Measurements from ENCODE around the gene DNLZ. TPM values are rescaled to one million over a fixed set of nuclear protein-coding genes. Genes with fewer than 3 reads are reported as not detected.

Gene DNLZ
- total and polyA plus RNA-seq, 9 of the 15 experiments (the other 6 are each of a cell fraction or from before 2014, with no cell fraction given), result 0.17 to 44.6 (median 3.4) TPM

- Histone ChIP-seq H3K4me2 (ENCODE audit: insufficient read depth, low read length) (no peak overlapping the region), H4K20me1 (replicated peaks; ENCODE audit: control insufficient read depth, insufficient read depth, low read length) (no peaks in the 10 kb centered on the region), H3K4me3 (no peak overlapping the region), H3K9me3 (replicated peaks; ENCODE audit: control insufficient read depth, insufficient read depth, low read depth, low read length) (no peaks in the 10 kb centered on the region), H3K9ac (ENCODE audit: insufficient read depth in 1 of 2, low read depth in 2 of 2, low read length in 2 of 2) (no peak overlapping the region), H2AFZ (ENCODE audit: low read depth, low read length) (no peak overlapping the region), H3K9me1 (ENCODE audit: control insufficient read depth, insufficient read depth, low read length) (peaks cover 3% of the 10 kb centered on the region), H3K79me2 (ENCODE audit: control insufficient read depth, insufficient read depth, low read length) (no peaks in the 10 kb centered on the region), H3K36me3 (ENCODE audit: control insufficient read depth, insufficient read depth, low read length) (peaks cover 22% of the 10 kb centered on the region; the same call in 1 of the 3 replicates), H3K27ac (ENCODE audit: extremely low read depth, low read depth, low read length) (no peak overlapping the region), H3K4me1 (replicated peaks in 1 of 2; ENCODE audit: control insufficient read depth in 2 of 2, insufficient read depth in 2 of 2, low read length in 2 of 2) (peaks cover 10 to 96% of the 10 kb centered on the region in 2 experiments), H3K27me3 (ENCODE audit: control insufficient read depth in 2 of 2, insufficient read depth in 2 of 2, low read length in 2 of 2) (no peaks in the 10 kb centered on the region)
- in situ Hi-C loops (cut with MboI) (loop anchor here (25.0 kb wide), 1 partner anchor 297 kb away; no protein-coding TSS in a partner anchor), intact Hi-C loops (cut with micrococcal nuclease) (no loop called here)
- TF ChIP-seq ZNF740 (CRISPR knock-in tag; IDR thresholded peaks at IDR 0.05) (0 out of 2 replicates have a peak, but pooled peaks have one; percentile 7), ZNF740 (tag; IDR thresholded peaks at IDR 0.05) (no peak), RBM22 (IDR thresholded peaks at IDR 0.05; ENCODE audit: low read depth, low read length, poor library complexity, severe bottlenecking) (no peak), RUNX1 (IDR thresholded peaks at IDR 0.05; ENCODE audit: low read depth) (no peak), SOX6 (IDR thresholded peaks at IDR 0.05) (no peak), TCF3 (CRISPR knock-in tag; IDR thresholded peaks at IDR 0.05) (no peak), ELK1 (CRISPR knock-in tag; IDR thresholded peaks at IDR 0.05) (no peak), SRSF7 (optimal IDR thresholded peaks at IDR 0.05; ENCODE audit: low read depth, low read length) (no peak), VEZF1 (CRISPR knock-in tag; IDR thresholded peaks at IDR 0.05) (no peak), ZNF263 (CRISPR knock-in tag; IDR thresholded peaks at IDR 0.05; ENCODE audit: borderline replicate concordance) (0 out of 2 replicates have a peak, but pooled peaks have one; percentile 22)
- no TSS peak for BruUV-seq (replicated peaks)
- no peak for DNase-seq (ENCODE audit: extremely low read depth in 1 of 4, low spot score in 3 of 4)
- CTCF ChIA-PET (ENCODE audit: low intra/inter-chr PET ratio), result interaction anchor here (1.1 to 2.6 kb wide), 3 partner anchors 23 to 61 kb away, joined by 3 to 10 read pairs (median 9); partner anchors contain the start of genes DNLZ and SNAPC4
- no peak for ATAC-seq
- POLR2A ChIA-PET, result interaction anchor here (0.6 to 1.0 kb wide), 3 partner anchors 18 to 110 kb away, joined by 3 to 4 read pairs (median 3); no protein-coding TSS in a partner anchor
- no peak for FAIRE-seq
- WGBS (ENCODE audit: insufficient coverage, low coverage, missing lambda C conversion rate), result 82% methylated on average over 10 of the region's 28 CpGs
These were observed 23.0 kb downstream of the DNLZ start for GRCh38 chr9:136340356-136341041.

All from K562 (cell line).